ENCODE measurements around the gene CNOT3. TPM values are rescaled to one million over a fixed set of nuclear protein-coding genes. Genes with fewer than 3 reads are reported as not detected.

The CNOT3 gene
- total and polyA plus RNA-seq, 2 of the 13 experiments (the other 11 are each of a cell fraction or from before 2014, with no cell fraction given) = 4.3 to 5.8 TPM

GRCh38 chr19:54190503-54191010 is 53.0 kb downstream of the CNOT3 start (continued):
- TF ChIP-seq POLR2A (IDR thresholded peaks at IDR 0.05; ENCODE audit: insufficient read depth in 1 of 2, low read depth in 2 of 2, low read length in 2 of 2) = 0 out of 4 replicates have a peak, but pooled peaks of 1 of the 2 experiments have one; percentile 24
- peak; percentile 3; the same call in 1 of the 2 replicates for TF ChIP-seq KDM2A (CRISPR knock-in tag; IDR thresholded peaks at IDR 0.05; ENCODE audit: borderline replicate concordance, low read depth)
- peak; percentile 35 for TF ChIP-seq CTCF (CRISPR knock-in tag; IDR thresholded peaks at IDR 0.05)
- no peak for TF ChIP-seq ZNF7 (CRISPR knock-in tag; IDR thresholded peaks at IDR 0.05)
- no peak for TF ChIP-seq ZNF180 (CRISPR knock-in tag; IDR thresholded peaks at IDR 0.05; ENCODE audit: borderline replicate concordance, low read depth)
- TF ChIP-seq ZNF121 (CRISPR knock-in tag; IDR thresholded peaks at IDR 0.05) = no peak
- 0 out of 2 replicates have a peak, but pooled peaks have one; percentile 9 for TF ChIP-seq MXD4 (CRISPR knock-in tag; IDR thresholded peaks at IDR 0.05)
- TF ChIP-seq, protein P1, sequence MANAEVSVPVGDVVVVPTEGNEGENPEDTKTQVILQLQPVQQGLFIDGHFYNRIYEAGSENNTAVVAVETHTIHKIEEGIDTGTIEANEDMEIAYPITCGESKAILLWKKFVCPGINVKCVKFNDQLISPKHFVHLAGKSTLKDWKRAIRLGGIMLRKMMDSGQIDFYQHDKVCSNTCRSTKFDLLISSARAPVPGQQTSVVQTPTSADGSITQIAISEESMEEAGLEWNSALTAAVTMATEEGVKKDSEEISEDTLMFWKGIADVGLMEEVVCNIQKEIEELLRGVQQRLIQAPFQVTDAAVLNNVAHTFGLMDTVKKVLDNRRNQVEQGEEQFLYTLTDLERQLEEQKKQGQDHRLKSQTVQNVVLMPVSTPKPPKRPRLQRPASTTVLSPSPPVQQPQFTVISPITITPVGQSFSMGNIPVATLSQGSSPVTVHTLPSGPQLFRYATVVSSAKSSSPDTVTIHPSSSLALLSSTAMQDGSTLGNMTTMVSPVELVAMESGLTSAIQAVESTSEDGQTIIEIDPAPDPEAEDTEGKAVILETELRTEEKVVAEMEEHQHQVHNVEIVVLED (CRISPR knock-in tag; IDR thresholded peaks at IDR 0.05; ENCODE audit: borderline replicate concordance) = 0 out of 2 replicates have a peak, but pooled peaks have one; percentile 4
- TF ChIP-seq CEBPB (IDR thresholded peaks at IDR 0.05; ENCODE audit: borderline replicate concordance, low read depth, low read length) = peak; percentile 22; the same call in 1 of the 2 replicates
- TF ChIP-seq SP2 (CRISPR knock-in tag; IDR thresholded peaks at IDR 0.05) = peak; percentile 56; the same call in 1 of the 2 replicates
- TF ChIP-seq, protein P2, sequence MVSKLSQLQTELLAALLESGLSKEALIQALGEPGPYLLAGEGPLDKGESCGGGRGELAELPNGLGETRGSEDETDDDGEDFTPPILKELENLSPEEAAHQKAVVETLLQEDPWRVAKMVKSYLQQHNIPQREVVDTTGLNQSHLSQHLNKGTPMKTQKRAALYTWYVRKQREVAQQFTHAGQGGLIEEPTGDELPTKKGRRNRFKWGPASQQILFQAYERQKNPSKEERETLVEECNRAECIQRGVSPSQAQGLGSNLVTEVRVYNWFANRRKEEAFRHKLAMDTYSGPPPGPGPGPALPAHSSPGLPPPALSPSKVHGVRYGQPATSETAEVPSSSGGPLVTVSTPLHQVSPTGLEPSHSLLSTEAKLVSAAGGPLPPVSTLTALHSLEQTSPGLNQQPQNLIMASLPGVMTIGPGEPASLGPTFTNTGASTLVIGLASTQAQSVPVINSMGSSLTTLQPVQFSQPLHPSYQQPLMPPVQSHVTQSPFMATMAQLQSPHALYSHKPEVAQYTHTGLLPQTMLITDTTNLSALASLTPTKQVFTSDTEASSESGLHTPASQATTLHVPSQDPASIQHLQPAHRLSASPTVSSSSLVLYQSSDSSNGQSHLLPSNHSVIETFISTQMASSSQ (IDR thresholded peaks at IDR 0.05; ENCODE audit: low read depth) = no peak
- TF ChIP-seq, protein P2 (CRISPR knock-in tag; IDR thresholded peaks at IDR 0.05; ENCODE audit: borderline replicate concordance) = 0 out of 2 replicates have a peak, but pooled peaks have one; percentile 39
- TF ChIP-seq CBX5 (CRISPR knock-in tag; IDR thresholded peaks at IDR 0.05; ENCODE audit: borderline replicate concordance) = no peak
- TF ChIP-seq NCOR1 (IDR thresholded peaks at IDR 0.05; ENCODE audit: borderline replicate concordance, low read length) = peak; percentile 17; the same call in 1 of the 2 replicates
- no peak for TF ChIP-seq REPIN1 (CRISPR knock-in tag; IDR thresholded peaks at IDR 0.05; ENCODE audit: borderline replicate concordance, low read depth)
- peak; percentile 61; the same call in 1 of the 2 replicates for TF ChIP-seq MEIS1 (CRISPR knock-in tag; IDR thresholded peaks at IDR 0.05; ENCODE audit: borderline replicate concordance)
- no peak for TF ChIP-seq CREB1 (IDR thresholded peaks at IDR 0.05)
- TF ChIP-seq CREB1 (CRISPR knock-in tag; IDR thresholded peaks at IDR 0.05) = peak; percentile 48; the same call in 1 of the 2 replicates
- TF ChIP-seq HNF1B (CRISPR knock-in tag; IDR thresholded peaks at IDR 0.05) = peak; percentile 63
- TF ChIP-seq ZNF564 (CRISPR knock-in tag; IDR thresholded peaks at IDR 0.05) = peak; percentile 62; the same call in 1 of the 2 replicates
- TF ChIP-seq XRCC5 (optimal IDR thresholded peaks at IDR 0.05; ENCODE audit: low read length) = peak; percentile 16

Data from HepG2 (cell line).